PC-9 (cell line): Measurements from ENCODE around the gene RAB1B.

Experiments
- CTCF ChIP-seq: fragments of 200-600 bp; sonication (generic); conservative IDR thresholded peaks from 2 replicates; pipeline ENCODE4 v1.6.1; 2017; ENCODE audit warnings: mixed run types, antibody characterized with exemption, mild to moderate bottlenecking, moderate library complexity
- EZH2 ChIP-seq: fragments of 200-600 bp; sonication (generic); IDR thresholded peaks from 2 replicates; pipeline ENCODE4 v1.8.0; 2017; ENCODE audit warnings: antibody characterized with exemption, low read depth

DNA sequence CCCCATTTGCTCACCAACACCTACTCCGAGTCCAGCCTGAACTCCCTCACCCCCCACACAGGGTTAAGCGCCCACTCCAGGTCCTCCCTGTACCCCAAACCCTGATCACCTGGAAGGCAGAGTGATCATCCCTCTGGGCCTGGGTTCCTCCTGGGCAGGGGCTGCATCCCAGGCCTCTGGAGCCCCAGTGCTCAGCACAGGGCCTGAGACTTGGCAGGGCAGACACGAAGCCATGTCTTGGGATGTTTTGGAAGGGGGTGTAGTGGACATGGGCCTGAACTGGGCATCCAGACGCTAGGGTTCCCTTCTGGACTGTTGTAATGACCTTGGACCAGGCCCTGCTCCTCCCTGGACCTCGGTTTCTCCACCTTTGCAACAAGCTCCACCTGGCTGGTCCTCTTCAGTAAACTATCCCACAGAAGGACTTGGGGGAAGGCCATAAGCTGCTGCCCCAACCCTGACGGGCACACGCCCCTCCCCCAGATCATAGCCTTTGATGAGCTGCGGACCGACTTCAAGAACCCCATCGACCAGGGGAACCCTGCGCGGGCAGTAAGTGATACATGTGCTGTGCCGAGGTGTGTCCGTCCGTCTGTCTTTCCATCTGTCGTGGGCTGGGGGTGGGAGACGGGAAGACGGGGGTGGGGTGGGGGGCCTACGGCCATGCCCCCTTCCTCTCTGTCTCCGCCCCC, 13.5 kb downstream of the RAB1B start:
- no peak for TF ChIP-seq CTCF
- TF ChIP-seq EZH2: no peak
